ENCODE measurements around the gene FAM50A.
A peak's percentile ranks its signal among the peaks of the same experiment; 100 is the strongest.

Gene FAM50A

GRCh38 chrX:154413142-154413541 lies 30.8 kb upstream of the FAM50A start:
- DNase-seq: no peak

- no peak for DNase-seq
These were observed 26.8 kb upstream of the FAM50A start for GRCh38 chrX:154417157-154417556.

GRCh38 chrX:154419189-154419588 lies 24.8 kb upstream of the FAM50A start:
- DNase-seq: no peak

- no peak for DNase-seq
These were observed 24.1 kb upstream of the FAM50A start for GRCh38 chrX:154419688-154420401.

- no peak for DNase-seq
These were observed 23.6 kb upstream of the FAM50A start for GRCh38 chrX:154420402-154420756.

- no peak for DNase-seq
These were observed 16.8 kb upstream of the FAM50A start for GRCh38 chrX:154426916-154427770.

- peak; percentile 86 to 90 for DNase-seq
These were observed 15.5 kb upstream of the FAM50A start, which contains the start of gene ATP6AP1 for GRCh38 chrX:154428176-154429171. TSS of gene ATP6AP1 (plus strand) at chrX:154428677. CDS start at chrX:154428693, 16 bp downstream.

GRCh38 chrX:154429711-154430110 lies 14.2 kb upstream of the FAM50A start:
- no peak for DNase-seq

GRCh38 chrX:154430479-154430878 lies 13.5 kb upstream of the FAM50A start:
- DNase-seq: no peak

GRCh38 chrX:154430916-154431315 lies 13.0 kb upstream of the FAM50A start:
- DNase-seq: no peak

- DNase-seq: no peak
These were observed 12.6 kb upstream of the FAM50A start for GRCh38 chrX:154431341-154431740.

GRCh38 chrX:154432210-154432609 lies 11.7 kb upstream of the FAM50A start:
- no peak for DNase-seq

- no peak for DNase-seq
These were observed 10.3 kb upstream of the FAM50A start for GRCh38 chrX:154433605-154434004.

- DNase-seq: no peak
These were observed 9.4 kb upstream of the FAM50A start for GRCh38 chrX:154434394-154435168.

- no peak for DNase-seq
These were observed 8.7 kb upstream of the FAM50A start for GRCh38 chrX:154435171-154435733.

- peak in 1 of 2 experiments; percentile 44 for DNase-seq
These were observed 7.5 kb upstream of the FAM50A start for GRCh38 chrX:154436374-154436982.

- DNase-seq: peak; percentile 59 to 61
These were observed 6.8 kb upstream of the FAM50A start, which contains the start of gene GDI1 for GRCh38 chrX:154436983-154437752. TSS of gene GDI1 (plus strand) at chrX:154437154. CDS start at chrX:154437255, 101 bp downstream.

GRCh38 chrX:154437971-154438893 lies 5.7 kb upstream of the FAM50A start:
- DNase-seq: no peak

GRCh38 chrX:154439841-154440240 lies 4.1 kb upstream of the FAM50A start:
- DNase-seq: no peak
